Peyer's patch (tissue), 4 donors: Measurements from ENCODE around the gene UNC13D.

ENCODE experiments used
- CTCF ChIP-seq, 6 experiments: fragments of 450-650 bp in 4 of 6; fragments of 200-600 bp in 2 of 6; sonication (generic) in 1 of 6; IDR thresholded peaks; one replicate each; pipeline ENCODE4 v1.5.1; 2017 to 2019; ENCODE audit warnings: antibody characterized with exemption in 6 of 6, mild to moderate bottlenecking in 3 of 6, moderate library complexity in 1 of 6
- POLR2A ChIP-seq, 2 donors: fragments of 450-650 bp; IDR thresholded peaks; one replicate each; pipeline ENCODE4 v1.5.1; 2017; ENCODE audit warnings: antibody characterized with exemption in 2 of 2, mild to moderate bottlenecking in 2 of 2, moderate library complexity in 2 of 2

- TF ChIP-seq CTCF (IDR thresholded peaks at IDR 0.05) (no peak), POLR2A (IDR thresholded peaks at IDR 0.05) (peak; percentile 63 to 65)
Measured at GRCh38 chr17:75785016-75785890, 59.0 kb downstream of the UNC13D start.
